SK-N-DZ (cell line): ENCODE data around the gene ADD3.

Source experiments
- DNase-seq: peaks from one replicate; pipeline ENCODE4 v3.0.0-alpha.2; 2015; ENCODE audit warnings: low spot score
- small RNA-seq, 2 experiments: library from RNA; depleted of rRNA; stranded (forward); fragments of <200 nt; gene quantifications; one replicate each; pipeline ENCODE3, GENCODE V24; 2014

ADD3 gene

GRCh38 chr10:110174201-110174600 lies 166.4 kb downstream of the ADD3 start:
- no peak for DNase-seq

- no peak for DNase-seq
These were observed 167.0 kb downstream of the ADD3 start for GRCh38 chr10:110174816-110175215.

- DNase-seq = no peak
These were observed 167.6 kb downstream of the ADD3 start for GRCh38 chr10:110175406-110175805.

DNA sequence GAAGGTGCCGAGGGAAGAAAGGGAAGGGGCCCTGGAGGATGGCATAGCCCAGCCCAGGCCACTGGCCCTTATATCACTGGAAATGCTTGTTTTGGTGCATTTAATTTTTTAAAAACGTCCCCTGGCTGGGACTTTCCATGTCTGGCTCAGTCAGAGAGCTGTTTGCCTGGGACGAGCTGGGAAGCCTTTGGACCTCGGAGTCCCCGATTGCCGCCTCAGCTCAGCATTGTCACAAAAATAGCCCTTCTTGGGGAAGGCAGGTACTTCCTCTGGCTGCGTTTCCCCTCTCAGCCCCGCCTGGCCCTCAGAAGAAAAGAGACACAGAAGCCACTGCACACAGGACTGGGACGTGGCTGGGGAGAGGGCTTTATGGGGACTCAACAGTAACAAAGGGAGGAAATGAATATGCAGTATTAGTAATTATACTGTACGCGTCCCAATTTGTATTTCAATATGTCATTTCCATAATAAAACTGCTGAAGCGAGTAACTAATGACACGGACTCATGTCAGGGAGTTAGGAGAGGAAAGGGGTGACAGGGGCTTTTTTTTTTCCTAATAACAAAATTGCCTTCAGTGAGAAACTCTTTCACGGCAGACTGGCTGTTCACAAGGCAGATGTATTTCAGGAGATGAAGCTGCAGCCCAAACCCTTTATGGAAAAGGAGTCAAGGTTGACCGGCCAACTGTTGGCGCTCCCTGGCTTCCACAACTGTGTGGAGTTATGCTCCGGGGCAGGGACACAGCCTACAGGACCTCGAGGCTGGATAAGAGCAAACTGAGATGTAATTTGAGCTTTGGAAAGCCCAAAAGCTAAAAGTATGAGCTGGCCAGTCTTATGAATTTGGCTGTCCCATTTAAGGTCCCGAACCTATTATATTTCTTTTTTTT lies 168.6 kb downstream of the ADD3 start:
- no peak for DNase-seq

DNA sequence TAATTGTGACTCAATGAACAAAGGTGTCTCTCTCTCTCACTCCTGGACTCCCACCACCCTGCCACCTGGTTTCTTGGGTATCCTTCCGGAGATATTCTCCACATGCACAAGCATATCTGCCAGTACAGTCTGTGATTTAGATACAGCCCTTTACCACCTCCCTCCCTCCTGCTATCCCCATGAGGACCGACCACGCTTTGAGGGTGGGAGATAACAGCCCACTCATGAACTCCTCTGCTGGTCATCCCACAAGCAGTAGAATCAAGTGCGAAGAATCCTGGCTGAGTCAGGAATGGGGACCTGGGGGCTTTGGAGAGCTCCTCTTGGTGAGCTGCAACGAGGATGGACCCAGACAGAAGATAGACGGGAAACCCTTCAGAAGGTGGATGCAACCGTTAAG lies 171.4 kb downstream of the ADD3 start:
- no peak for DNase-seq

- no peak for DNase-seq
These were observed 173.7 kb downstream of the ADD3 start for GRCh38 chr10:110181451-110181850.

DNA sequence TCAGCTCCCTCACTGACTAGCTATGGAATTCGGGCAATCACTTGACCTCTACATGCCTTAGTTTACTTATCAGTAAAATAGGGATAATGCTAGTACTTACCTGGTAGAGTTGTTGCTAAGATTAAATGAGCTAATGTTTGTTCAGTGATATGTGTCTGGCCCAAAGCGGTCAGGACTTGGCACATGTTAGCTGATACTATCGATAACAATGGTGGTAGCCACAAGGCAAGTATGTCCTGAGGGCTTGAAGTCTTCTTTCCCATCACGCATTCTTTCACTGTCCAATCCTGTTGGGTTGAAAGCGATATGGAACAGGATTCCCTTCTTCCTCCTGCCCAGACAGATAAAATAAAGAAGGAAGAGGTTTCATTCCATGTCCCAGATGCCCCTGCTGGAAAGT lies 174.1 kb downstream of the ADD3 start:
- DNase-seq = no peak

GRCh38 chr10:110184398-110184797 lies 176.6 kb downstream of the ADD3 start:
- DNase-seq = no peak

Small RNA genes within 50 kb of the gene (small RNA-seq; reads per million reads assigned to genes)
- gene SNRPGP12 = 0 reads per million in 2 experiments
